HepG2 (cell line): ENCODE data around the gene YIF1A.

ENCODE experiments used
- BHLHE40 ChIP-seq: IDR thresholded peaks from 2 replicates; pipeline ENCODE4 v1.6.1; 2011; ENCODE audit warnings: low read length, improper control_type of control experiment
- EP300 ChIP-seq, 3 experiments: sonication (generic) in 1 of 3; formaldehyde crosslinking in 1 of 3; IDR thresholded peaks; 2 replicates each; pipeline versions ENCODE4 v1.5.1 to v1.6.1; 2011 to 2020; ENCODE audit warnings: low read depth in 2 of 3, low read length in 2 of 3, borderline replicate concordance in 1 of 3, improper control_type of control experiment in 1 of 3, mild to moderate bottlenecking in 1 of 3, missing genetic modification reagents in 1 of 3, moderate library complexity in 1 of 3
- EZH2 ChIP-seq: conservative IDR thresholded peaks from 2 replicates; pipeline ENCODE4 v1.6.1; 2012; ENCODE audit warnings: mild to moderate bottlenecking, low read depth, low read length, moderate library complexity
- FOXA1 ChIP-seq, 2 experiments: fragments of 450-650 bp in 1 of 2; sonication (generic) in 1 of 2; formaldehyde crosslinking in 1 of 2; IDR thresholded peaks; 2 replicates each; pipeline versions ENCODE4 v1.4.0 to v1.6.1; 2016 to 2020; ENCODE audit warnings: missing genetic modification reagents in 1 of 2
- HES4 ChIP-seq: sonication (generic); formaldehyde crosslinking; IDR thresholded peaks from 2 replicates; pipeline ENCODE4 v1.9.0; 2021; ENCODE audit warnings: mild to moderate bottlenecking, missing genetic modification reagents, borderline replicate concordance
- ISL2 ChIP-seq: sonication (generic); formaldehyde crosslinking; IDR thresholded peaks from 2 replicates; pipeline ENCODE4 v1.5.0; 2020; ENCODE audit warnings: missing genetic modification reagents
- RELA ChIP-seq: sonication (generic); formaldehyde crosslinking; IDR thresholded peaks from 2 replicates; pipeline ENCODE4 v1.4.0; 2020; ENCODE audit warnings: missing genetic modification reagents
- SMC3 ChIP-seq: IDR thresholded peaks from 2 replicates; pipeline ENCODE4 v1.6.1; 2011; ENCODE audit warnings: low read length, improper control_type of control experiment
- SMYD3 ChIP-seq: sonication (generic); formaldehyde crosslinking; IDR thresholded peaks from 2 replicates; pipeline ENCODE4 v1.8.1; 2023; ENCODE audit warnings: mild to moderate bottlenecking, missing genetic modification reagents
- SOX6 ChIP-seq, 2 experiments: fragments of 450-650 bp in 1 of 2; sonication (generic) in 1 of 2; formaldehyde crosslinking in 1 of 2; IDR thresholded peaks; 2 replicates each; pipeline versions ENCODE4 v1.4.0 to v1.6.1; 2017 to 2020; ENCODE audit warnings: antibody characterized with exemption in 1 of 2, mild to moderate bottlenecking in 1 of 2, missing genetic modification reagents in 1 of 2
- ZKSCAN1 ChIP-seq: fragments of 150-350 bp; IDR thresholded peaks from 2 replicates; pipeline ENCODE4 v1.6.1; 2014; ENCODE audit warnings: low read length
- ZNF569 ChIP-seq: sonication (generic); formaldehyde crosslinking; IDR thresholded peaks from 2 replicates; pipeline ENCODE4 v1.5.0; 2020; ENCODE audit warnings: mild to moderate bottlenecking, missing genetic modification reagents, moderate library complexity, borderline replicate concordance
- TF ChIP-seq, protein P1 (sequence below): sonication (generic); formaldehyde crosslinking; IDR thresholded peaks from 2 replicates; pipeline ENCODE4 v1.4.0; 2020; ENCODE audit warnings: missing genetic modification reagents, borderline replicate concordance

DNA sequence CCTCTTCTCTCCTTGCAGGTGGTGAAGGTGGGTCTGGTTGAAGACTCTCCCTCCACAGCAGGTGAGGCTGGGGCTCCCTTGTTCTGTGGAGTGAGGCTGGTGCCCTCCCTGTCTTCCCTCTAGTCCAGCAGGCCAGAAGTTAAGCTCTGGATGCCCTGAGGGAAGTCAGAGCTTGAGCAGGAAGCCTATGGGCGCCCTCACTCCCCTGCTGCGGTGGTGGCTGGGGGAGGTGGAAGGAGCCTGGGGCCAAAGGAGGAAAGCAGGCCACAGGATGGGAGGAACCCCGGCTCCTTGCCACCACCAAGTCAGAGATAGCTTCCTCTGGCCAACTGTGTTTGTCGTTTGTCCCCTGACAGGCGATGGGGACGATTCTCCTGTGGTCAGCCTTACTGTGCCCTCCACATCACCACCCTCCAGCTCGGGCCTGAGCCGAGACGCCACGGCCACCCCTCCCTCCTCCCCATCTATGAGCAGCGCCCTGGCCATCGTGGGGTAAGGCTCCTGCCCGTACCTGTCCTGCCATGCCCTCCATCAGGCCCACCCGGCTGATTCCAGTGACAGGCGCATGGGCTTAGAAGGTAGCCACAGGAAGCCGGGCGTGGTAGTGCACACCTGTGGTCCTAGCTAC is 50.0 kb downstream of the YIF1A start:
- TF ChIP-seq EZH2 (no peak), SMC3 (no peak), RELA (CRISPR knock-in tag) (no peak), ZKSCAN1 (no peak), HES4 (CRISPR knock-in tag) (no peak), ZNF569 (CRISPR knock-in tag) (no peak), ISL2 (no peak), FOXA1 (IDR thresholded peaks at IDR 0.05) (no peak), FOXA1 (CRISPR knock-in tag; IDR thresholded peaks at IDR 0.05) (no peak), BHLHE40 (no peak), SOX6 (IDR thresholded peaks at IDR 0.05) (no peak), SOX6 (CRISPR knock-in tag; IDR thresholded peaks at IDR 0.05) (no peak), SMYD3 (no peak), EP300 (IDR thresholded peaks at IDR 0.05; ENCODE audit: low read depth in 2 of 2, low read length in 2 of 2) (no peak), EP300 (CRISPR knock-in tag; IDR thresholded peaks at IDR 0.05; ENCODE audit: borderline replicate concordance) (no peak)
- TF ChIP-seq, protein P1, sequence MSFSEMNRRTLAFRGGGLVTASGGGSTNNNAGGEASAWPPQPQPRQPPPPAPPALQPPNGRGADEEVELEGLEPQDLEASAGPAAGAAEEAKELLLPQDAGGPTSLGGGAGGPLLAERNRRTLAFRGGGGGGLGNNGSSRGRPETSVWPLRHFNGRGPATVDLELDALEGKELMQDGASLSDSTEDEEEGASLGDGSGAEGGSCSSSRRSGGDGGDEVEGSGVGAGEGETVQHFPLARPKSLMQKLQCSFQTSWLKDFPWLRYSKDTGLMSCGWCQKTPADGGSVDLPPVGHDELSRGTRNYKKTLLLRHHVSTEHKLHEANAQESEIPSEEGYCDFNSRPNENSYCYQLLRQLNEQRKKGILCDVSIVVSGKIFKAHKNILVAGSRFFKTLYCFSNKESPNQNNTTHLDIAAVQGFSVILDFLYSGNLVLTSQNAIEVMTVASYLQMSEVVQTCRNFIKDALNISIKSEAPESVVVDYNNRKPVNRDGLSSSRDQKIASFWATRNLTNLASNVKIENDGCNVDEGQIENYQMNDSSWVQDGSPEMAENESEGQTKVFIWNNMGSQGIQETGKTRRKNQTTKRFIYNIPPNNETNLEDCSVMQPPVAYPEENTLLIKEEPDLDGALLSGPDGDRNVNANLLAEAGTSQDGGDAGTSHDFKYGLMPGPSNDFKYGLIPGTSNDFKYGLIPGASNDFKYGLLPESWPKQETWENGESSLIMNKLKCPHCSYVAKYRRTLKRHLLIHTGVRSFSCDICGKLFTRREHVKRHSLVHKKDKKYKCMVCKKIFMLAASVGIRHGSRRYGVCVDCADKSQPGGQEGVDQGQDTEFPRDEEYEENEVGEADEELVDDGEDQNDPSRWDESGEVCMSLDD = no peak
